ENCODE data around the gene SHH.
"Not testable (repeated sequence)": the region's sequence is repeated elsewhere in the genome, so short reads cannot be mapped to it uniquely, and the experiment has no call there.

SHH gene

GRCh38 chr7:155842496-155843265 is 30.4 kb upstream of the SHH start:
- no peak for DNase-seq

- no peak for DNase-seq
Measured at GRCh38 chr7:155840909-155841308, 28.6 kb upstream of the SHH start.

- no peak for DNase-seq
Measured at GRCh38 chr7:155840262-155840885, 28.1 kb upstream of the SHH start.

GRCh38 chr7:155839461-155839860 is 27.2 kb upstream of the SHH start:
- DNase-seq: no peak

GRCh38 chr7:155838312-155838711 is 26.0 kb upstream of the SHH start:
- DNase-seq: not testable (repeated sequence)

- DNase-seq: no peak
Measured at GRCh38 chr7:155837126-155837479, 24.8 kb upstream of the SHH start.

GRCh38 chr7:155836216-155837125 is 24.2 kb upstream of the SHH start:
- DNase-seq: no peak

- DNase-seq: no peak
Measured at GRCh38 chr7:155835446-155836215, 23.4 kb upstream of the SHH start.

GRCh38 chr7:155834486-155835048 is 22.3 kb upstream of the SHH start:
- DNase-seq: no peak

- DNase-seq: no peak
Measured at GRCh38 chr7:155833651-155834050, 21.4 kb upstream of the SHH start.

GRCh38 chr7:155832581-155832981 is 20.3 kb upstream of the SHH start:
- DNase-seq: no peak

GRCh38 chr7:155831807-155832524 is 19.7 kb upstream of the SHH start:
- DNase-seq: no peak

- no peak for DNase-seq
Measured at GRCh38 chr7:155830961-155831806, 18.9 kb upstream of the SHH start.

- DNase-seq: no peak
Measured at GRCh38 chr7:155829796-155830470, 17.7 kb upstream of the SHH start.

GRCh38 chr7:155825336-155825735 is 13.1 kb upstream of the SHH start:
- no peak for DNase-seq

GRCh38 chr7:155824227-155824886 is 12.1 kb upstream of the SHH start:
- DNase-seq: no peak

- no peak for DNase-seq
Measured at GRCh38 chr7:155821851-155822250, 9.6 kb upstream of the SHH start.

GRCh38 chr7:155820788-155821187 is 8.5 kb upstream of the SHH start:
- DNase-seq: no peak

GRCh38 chr7:155820246-155820645 is 8.0 kb upstream of the SHH start:
- no peak for DNase-seq

GRCh38 chr7:155819186-155819585 is 6.9 kb upstream of the SHH start:
- DNase-seq: no peak

Data from NCI-H1694 treated with DMSO at 0.1 percent for 48 hours (cell line).